ENCODE data around the gene NAIF1.

Gene NAIF1

DNA sequence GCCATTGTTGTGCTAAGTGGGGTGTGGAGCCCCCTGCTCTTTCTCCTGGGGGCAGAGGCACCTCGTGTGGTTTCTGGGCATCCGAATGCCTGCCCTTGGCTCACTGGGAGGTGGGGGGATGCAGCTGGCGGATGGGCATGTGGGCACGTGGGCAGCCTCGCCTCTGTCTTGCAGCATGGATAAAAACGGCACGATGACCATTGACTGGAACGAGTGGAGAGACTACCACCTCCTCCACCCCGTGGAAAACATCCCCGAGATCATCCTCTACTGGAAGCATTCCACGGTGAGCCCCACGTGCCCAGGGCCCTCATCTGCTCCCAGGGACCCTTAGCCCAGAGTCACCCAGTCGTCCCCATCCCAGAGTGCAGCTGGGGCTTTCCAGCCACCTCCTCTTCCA, 35.1 kb upstream of the NAIF1 start:
- DNase-seq = no peak

DNA sequence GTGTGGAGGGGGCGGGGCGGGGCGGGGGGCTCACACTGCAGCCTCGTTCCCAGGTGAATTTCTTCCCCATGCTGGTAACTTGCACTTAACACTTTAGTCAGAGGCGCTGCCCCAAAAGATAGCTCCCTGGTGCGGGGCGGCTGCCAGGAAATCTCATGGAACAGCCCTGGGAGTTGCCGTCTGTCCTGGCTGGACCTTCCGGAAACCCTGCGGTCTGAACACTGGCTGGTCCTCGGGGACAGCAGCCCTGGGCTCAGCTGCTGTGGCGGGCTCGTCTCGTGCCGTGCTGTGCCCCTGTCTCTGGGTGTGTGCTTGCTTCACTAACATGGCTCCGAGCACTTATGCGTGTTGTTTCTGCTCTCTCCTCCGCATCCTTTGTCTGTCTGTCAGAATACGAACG, 34.6 kb upstream of the NAIF1 start:
- no peak for DNase-seq

DNA sequence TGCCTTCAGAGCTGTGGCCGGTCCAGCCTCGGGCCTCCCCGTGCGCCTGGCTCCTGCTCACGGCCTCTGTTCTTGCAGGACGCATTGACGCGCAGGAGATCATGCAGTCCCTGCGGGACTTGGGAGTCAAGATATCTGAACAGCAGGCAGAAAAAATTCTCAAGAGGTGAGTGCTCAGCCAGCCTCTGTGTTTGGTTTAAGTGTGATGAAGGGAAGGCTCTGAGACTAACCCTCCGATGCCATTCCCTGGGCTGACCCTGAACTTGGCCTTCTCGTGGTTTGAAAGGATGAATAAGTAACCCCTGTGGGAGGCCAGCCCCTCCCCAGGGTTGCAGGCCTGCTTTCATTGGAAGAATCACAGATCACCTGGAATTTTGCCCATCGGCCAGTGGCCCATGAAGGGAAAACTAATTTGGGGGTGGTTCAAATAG, 34.1 kb upstream of the NAIF1 start:
- DNase-seq = no peak

DNA sequence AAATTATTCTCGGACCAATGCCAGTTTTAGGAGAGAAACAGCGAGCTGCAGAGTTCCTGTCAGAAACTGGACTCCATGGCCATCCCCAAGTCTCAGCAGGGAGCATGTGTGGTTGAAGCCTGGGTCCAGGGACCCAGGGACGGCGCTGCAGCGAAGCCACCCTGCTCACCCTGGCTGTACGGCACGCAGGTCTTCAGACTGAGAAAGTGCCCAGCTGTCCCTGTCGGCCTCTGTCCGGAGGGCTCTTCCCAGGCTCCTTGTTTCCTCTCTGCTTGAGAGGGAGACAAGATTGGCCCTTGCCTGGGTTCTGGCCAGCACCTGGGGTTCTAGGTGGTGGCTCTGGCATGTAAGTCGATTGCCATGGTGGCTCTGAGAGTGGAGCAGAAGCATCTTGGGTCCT, 33.5 kb upstream of the NAIF1 start:
- no peak for DNase-seq

DNA sequence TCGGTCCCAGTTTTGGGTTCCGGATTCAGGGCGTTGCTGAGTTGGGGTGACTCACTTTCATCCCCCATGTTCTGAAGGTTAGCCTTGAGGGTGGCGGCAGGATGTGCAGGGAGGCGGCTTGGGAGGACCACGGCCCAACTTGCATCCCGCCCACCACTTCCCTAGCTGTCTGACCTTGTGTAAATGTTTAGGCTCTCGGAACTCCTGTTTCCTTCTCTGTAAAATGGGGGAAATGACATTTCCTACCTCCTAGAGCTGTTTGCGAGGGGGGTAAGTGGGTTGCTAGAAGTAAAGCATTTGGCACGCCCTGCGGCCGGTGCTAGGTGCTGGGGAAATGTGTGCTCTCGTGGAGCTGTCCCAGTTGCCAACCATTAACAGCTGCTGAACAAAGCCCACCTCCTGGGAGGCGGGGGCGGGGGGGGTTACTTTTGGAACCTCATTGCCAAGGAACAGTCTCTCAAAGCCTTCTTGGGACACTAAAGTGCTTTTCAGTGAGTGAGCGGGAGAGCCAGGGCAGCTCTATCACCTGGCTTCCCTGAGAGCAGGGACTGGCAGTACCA, 32.9 kb upstream of the NAIF1 start:
- DNase-seq = peak; percentile 31

DNA sequence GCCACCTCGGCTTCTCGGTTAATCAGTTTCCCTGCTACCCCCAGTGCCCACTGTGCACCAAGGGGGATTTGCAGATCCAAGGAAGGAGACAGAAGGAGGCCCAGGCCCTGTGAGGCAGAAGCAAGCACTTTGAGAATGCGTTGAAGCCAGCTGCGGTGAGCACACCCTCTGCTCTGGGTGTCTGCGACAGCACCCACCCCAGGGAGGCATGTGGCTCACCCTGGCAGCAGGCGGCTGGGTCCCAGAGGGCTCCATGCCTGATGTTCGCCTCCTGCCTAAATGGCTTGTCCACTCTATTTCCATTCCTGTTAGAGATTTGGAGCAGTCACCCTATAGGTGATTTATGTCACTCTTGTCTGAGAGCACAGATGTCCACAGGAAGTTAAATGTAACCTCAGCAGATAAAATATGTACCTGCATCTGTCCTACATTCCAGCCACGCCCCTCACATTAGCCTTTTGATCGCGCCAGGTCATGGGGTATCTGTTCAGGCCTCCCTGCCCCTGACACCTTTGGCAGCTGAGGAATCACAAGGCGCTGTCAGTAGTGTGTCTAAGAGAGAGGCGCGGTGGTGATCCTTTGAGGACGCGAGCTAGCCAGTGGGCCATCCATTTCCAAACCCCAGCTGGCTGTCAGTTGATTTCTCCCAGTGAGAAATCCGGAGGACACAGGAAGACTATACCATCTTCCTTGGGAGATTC, 32.3 kb upstream of the NAIF1 start:
- no peak for DNase-seq

DNA sequence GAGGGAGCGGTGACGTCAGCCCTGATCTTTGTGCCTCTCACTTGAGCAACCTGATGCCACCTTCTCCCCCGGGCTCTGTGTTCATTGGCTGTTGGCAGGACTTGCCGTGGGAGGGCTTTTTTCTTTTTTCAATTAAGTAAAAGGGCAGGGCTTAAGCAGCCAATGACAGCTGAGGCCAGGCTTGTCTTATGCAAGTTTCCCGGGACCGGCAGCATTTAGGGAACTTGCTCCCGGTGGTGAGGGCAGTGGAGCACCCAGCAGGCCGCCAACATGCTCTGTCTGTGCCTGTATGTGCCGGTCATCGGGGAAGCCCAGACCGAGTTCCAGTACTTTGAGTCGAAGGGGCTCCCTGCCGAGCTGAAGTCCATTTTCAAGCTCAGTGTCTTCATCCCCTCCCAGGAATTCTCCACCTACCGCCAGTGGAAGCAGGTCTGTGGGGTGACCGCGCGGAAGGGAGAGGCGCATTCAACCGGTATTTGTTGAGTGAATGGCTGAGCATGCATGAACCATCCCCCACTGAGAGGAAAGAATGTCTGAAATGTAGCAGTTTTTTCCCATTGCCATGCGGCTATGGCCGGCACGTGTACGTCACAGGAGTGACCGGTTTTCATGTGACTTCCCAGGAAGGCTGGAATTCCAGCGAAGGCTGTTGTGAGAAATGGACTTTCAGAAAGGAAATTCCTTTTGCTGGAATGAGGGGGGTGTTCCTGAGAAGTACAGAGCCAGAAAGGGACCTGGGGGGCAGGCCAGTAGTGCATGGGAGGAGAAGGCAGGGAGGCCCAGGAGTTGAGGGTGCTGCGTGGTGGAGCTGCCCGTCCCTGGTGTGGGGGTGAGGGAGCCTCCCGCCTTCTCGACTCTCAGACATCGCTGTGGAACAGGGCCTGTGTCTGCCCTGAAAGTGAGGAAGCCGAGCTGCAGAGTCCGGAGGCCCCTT, 31.4 kb upstream of the NAIF1 start:
- DNase-seq = peak; percentile 75

DNA sequence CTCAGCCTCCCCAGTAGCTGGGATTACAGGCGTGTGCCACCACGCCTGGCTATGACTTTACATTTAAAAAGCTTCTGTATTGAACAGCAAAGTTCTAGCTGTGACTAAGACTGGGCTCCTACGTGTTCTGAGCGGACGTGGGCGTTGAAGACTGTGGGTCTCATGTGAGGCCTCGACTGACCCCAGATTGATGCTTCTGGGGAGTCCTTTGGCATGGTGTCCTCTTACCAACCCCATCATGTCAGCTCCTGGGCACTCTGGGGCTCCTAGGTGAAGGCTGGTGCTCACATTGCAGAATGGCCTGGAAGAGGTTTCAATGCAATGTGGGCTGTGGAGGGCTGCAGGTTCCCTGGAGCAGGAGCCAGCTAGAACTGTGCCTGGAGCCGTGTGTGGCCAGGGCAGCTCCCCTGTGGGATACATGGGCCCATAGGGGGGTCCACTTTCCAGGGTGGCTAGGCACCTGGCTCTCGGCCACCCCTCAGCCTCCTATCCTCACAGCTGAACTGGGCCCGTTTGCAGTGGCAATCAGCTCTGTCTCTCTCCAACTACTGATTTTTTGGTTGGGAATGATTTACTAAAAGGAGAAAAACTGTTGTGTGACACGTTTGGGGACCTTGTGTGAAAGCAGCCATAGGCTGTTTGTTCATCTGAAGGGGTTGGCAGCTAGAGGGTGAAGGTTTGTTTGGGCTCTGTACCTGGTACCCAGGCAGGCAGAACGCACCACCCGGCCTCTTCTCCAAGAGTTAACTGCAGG, 30.6 kb upstream of the NAIF1 start:
- no peak for DNase-seq

DNA sequence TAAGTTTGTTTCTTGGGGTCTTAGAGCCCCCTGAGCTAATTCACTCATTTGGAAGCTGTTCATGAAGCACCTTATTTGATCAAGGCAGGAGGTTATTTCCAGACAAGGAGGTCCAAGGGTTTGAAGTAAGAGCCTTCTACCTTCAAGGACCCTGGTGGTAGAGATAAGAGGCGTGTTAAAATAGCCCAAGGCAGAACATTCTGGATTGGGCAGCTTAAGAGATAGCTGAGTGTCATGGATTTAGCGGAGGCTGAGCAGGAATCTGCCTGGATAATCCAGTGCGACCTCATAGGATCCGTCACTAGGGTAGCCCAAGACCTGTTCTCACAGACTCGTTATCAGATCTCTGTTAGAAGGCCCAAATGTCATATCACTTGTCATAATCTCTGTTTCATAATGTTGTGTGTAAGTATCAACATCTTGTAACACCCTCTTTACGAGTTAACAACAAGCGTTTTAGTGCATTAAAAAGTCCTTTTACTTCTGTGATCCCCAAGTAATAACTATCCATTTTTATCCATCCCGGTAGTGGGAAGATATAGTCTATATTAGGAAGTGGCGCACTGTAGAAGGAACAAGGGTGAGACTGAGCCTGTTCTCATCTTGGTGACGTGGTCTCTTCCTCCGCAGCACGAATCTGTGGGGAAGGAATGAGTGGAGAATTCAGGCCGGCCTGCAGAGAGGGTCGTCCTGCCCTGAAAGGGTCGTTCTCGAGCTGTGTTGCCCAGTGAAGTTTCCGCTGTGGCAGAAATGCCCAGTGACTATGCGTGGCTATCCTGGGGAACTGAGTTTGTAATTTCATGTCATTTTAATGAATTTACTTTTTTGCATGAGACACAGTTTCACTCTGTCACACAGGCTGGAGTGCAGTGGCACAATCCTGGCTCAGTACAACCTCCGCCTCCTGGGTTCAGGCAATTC, 29.8 kb upstream of the NAIF1 start:
- DNase-seq = no peak

DNA sequence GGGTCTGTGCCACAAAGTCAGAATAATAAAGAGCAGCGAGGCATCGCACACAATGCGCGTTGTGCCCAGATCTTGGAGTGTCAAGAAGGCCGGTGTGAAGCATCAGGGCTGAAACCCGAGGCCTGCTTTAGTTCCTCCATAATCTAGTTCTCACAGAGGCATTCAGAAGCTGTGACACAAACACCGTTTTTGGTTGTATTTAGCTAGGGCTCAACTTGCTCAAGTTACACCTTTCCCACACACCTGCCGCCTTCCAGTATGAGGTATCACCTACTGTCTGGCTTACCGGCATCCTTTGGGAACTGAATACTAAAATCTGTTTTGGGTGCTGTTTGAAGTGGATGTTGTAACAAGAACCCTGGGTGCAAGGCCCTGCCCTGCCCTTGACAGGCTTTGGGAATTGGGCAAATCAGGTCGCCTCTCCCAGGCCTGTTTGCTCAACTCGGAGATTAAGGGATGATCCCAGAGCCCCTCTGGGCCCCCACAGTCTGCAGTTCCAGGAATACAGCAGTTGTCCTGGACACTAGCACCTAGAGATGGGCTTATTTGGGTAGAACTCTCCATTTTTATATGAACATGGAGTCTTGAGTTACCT, 27.9 kb upstream of the NAIF1 start:
- DNase-seq = no peak

DNA sequence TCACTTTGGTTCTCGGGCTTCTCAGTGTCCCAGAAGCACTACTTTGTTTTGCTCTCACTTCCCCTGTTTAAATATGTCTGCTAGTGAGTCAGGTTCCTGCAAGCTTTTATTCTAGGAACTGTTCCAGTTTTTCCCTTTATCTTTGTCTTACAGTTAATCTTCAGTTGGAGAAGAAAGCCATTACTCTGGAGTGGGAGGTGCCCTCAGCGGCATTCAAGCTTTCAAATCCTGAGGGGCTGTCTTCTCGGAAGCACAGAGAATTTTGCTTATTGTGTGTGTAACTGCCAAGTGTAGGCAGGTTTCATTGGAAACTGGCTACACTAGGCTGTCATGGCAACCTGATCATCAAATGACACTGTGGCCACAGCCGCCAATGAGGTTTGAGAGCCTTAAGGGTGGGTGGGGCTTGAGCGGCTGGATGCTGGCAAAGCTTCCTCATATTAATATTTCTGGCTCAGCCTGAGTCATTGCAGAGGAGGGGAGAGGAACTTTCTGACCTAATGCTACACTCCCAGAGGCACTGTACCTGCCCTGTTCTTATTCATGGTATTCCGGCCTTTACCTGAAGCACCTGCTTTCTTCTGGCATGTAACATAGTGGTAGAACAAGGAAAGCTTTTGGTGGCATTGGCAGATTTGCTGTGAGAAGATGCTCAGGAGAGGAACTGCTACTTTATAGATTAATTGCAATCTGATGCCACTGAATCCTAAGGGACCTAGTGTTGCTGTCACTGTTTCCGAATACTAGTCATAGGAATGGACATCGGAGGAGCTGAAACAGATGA, 27.2 kb upstream of the NAIF1 start:
- peak; percentile 75 for DNase-seq

DNA sequence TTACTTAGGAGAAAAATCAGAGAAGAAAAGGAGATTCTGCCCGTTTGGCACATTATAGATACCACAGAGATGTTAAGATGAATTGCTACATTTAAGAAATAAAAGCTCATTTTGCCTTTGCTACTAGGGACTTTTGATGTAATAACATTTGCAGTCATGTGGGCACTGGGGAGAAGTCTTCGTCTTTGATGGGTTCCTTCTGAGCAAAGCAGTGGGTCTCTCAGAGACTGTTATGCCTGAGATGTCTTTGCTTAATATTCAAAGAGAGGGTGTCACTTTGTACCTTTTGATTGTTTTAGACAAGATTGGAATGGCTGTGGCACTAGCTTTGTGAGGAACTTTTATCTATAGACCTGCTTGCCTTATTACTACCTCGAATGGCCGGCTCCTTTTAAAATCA, 25.9 kb upstream of the NAIF1 start:
- peak; percentile 32 for DNase-seq

DNA sequence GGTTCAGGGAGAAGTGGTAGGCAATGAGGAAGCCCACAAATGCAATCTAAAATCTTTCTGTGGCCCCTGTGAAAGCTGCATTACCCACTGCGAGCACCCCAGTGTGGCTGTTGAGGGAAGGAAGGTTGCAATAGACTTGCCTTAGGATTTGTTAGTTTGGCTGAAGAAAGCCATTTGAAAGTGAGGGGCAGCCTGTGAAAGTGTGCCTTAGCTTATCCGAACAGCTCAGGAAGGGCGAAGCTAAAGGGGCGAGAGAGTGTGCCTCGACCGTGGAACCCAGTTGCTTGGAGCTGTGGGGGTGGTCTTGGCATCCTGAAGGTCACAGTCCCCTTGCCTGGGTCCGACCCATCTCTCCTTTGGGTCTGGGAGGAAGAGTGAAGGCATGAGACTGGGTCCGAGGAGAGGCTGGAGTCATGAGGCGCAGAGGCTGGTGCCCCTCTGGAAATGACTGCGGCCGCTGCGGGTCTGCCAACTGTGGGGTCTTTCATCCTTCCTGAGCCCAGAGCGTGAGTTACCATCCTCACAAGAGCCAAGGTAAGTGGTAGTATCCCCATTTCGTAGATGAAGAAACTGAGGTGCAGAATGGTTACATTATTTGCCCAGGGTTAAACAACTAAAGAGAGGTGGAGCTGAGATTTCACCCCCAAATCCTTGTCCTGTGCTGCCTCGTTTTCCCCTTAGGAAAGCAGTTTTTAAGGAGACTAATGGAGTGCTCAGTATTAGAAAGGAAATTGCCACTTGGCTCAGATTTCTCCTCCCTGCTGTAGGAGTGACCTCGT, 25.3 kb upstream of the NAIF1 start:
- DNase-seq = no peak

DNA sequence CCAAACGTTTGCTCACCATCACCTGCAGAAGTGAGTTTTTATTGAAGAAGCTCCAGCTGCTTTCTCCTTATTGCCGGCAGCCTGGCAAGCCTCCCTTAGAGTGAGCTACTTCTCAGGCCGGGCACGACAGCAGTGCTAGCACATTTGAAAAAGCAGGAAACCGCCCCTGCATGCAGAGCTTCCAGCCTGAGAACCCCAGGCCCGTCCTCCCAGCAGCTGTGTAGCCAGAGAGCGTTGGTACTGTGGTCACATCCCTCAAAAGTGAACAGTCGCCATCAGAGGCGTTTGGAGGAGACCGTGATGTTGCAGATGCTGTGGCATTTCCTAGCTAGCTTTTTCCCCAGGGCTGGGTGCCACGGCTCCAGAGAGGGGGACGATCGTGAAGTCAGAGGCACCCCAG, 24.5 kb upstream of the NAIF1 start:
- DNase-seq = peak; percentile 33

DNA sequence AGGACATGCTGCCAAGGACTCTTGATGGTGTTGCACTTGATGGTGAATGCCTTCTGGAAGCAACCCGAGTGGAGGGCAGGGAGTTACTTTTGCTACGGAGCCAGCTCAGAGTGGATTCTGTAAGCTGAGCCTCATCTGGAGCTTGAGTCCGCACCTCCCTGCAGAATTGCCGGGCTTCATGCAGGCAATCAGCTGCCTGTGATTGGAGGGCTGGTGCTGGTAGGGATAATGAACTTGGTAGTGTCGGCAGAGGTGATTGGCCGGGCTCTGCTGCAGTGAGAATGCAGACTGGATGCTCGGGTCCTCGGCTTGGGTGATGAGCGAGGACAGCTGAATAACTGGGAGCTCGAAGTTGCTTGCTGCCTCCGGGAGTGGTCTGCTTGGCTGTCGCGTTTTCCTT, 24.0 kb upstream of the NAIF1 start:
- no peak for DNase-seq

DNA sequence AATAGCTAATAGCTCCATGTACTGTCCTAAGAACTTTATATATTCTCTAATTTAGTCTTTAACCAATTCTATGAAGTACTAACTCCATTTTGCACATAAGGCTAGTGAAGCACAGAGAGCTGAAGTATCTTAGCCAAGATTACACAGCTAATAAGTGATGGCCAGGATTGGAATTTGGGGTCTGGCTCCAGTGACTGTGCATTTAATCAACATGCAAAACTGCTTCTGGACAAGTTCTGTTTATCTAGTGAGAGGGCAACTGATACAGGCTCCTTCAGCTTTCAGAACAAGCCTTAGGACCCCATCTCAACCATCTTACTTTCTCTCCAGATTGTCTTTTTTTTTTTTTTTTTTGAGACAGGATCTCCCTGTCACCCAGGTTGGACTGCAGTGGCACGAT, 22.2 kb upstream of the NAIF1 start:
- DNase-seq = no peak

DNA sequence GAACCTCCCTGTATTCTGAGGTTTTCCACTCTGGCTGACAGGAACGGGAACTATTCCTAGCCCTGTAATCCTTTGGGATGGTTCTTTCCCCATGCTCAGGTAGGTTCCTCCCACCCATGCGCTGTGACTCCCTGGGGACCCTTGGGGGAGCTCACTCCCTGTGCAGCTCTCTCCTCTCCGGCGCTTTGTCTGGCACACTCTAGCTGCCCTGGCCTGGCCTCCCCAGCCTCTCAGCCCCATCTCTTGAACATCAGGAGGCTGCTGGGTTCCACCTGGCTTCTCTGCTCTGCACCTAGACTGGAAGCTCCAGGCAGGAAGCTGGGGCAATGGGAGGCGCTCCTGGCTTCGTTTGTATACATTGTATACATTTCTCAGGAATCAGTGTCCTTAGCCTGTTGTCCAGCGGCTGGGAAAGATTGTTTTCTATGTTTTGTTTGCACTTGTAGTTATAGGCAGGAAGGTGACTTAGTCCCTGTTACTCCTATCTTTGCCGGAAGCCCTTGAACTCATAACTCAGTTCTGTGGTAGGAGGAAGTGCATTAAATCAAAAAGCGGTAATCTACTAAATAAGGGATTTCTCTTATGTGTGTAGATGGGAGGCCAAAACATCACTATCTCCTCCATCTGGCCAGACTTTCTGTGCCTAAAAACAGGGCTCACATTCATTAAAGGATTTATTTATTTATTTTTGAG, 21.3 kb upstream of the NAIF1 start:
- DNase-seq = no peak

DNA sequence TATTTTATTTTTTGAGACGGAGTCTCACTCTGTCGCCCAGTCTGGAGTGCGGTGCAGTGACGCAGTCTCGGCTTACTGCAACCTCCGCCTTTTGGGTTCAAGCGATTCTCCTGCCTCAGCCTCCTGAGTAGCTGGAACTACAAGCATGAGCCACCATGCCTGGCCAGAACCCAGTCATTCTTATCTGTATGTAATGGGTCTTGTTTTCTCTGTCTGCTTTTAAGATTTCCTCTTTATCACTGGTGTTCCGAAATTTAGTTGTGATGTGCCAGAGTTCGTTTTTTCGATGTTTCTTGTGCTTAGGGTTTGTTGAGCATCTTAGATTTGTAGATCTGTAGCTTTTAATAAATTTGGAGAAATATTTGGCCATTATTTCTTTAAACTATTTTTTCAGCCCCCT, 20.1 kb upstream of the NAIF1 start:
- no peak for DNase-seq

DNA sequence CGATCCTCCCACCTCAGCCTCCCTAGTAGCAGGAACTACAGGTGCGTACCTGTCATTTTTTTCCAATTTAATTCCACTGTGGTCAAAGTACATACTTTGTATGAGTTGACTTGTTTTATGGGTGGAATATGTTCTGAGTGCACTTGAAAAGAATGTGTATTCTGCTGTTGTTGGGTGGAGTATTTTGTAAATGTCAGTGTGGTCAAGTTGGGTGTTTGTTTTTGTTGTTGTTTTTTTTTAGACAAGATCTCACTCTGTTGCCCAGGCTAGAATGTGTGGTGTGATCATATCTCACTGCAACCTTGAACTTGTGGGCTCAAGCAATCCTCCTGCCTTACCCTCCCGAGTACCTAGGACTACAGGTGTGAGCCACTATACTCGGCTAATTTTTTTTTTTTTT, 18.8 kb upstream of the NAIF1 start:
- DNase-seq = no peak
